CD14-positive monocyte (primary cell): ENCODE measurements around the gene GLP2R. TPM values are rescaled to one million over a fixed set of nuclear protein-coding genes. Genes with fewer than 3 reads are reported as not detected.

Experiments used
- DNase-seq, 3 donors: peaks; one replicate each; pipeline ENCODE4 v3.0.0-alpha.2; 2011 to 2022
- H2AFZ ChIP-seq: 2 replicates; pipeline ENCODE4 v1.6.0; 2012; ENCODE audit warnings: mild to moderate bottlenecking, low read depth, low read length, inconsistent platforms; ENCODE audit not compliant: insufficient read depth, poor library complexity, severe bottlenecking
- H3K27ac ChIP-seq, 2 donors: 1 replicate in 1 of 2; 2 replicates in 1 of 2; pipeline ENCODE4 v1.5.1; 2012 to 2013; ENCODE audit warnings: low read length in 2 of 2, control low read depth in 1 of 2, inconsistent platforms in 1 of 2, low read depth in 1 of 2, mild to moderate bottlenecking in 1 of 2
- H3K27me3 ChIP-seq, 2 donors: one replicate each; pipeline versions ENCODE4 v1.6.0 to v1.6.1; 2011 to 2013; ENCODE audit warnings: low read length in 2 of 2; ENCODE audit not compliant: control insufficient read depth in 2 of 2, insufficient read depth in 2 of 2
- H3K36me3 ChIP-seq, 2 donors: replicated peaks in 1 of 2; 1 replicate in 1 of 2; 2 replicates in 1 of 2; pipeline versions ENCODE4 v1.5.1 to v1.6.1; 2012 to 2013; ENCODE audit warnings: low read length in 2 of 2, control low read depth in 1 of 2, inconsistent platforms in 1 of 2, mild to moderate bottlenecking in 1 of 2; ENCODE audit not compliant: insufficient read depth in 2 of 2, control insufficient read depth in 1 of 2
- H3K4me1 ChIP-seq, 2 donors: 1 replicate in 1 of 2; 2 replicates in 1 of 2; pipeline versions ENCODE4 v1.5.1 to v1.6.1; 2012 to 2013; ENCODE audit warnings: low read length in 2 of 2, control low read depth in 1 of 2, inconsistent platforms in 1 of 2, mild to moderate bottlenecking in 1 of 2, moderate library complexity in 1 of 2; ENCODE audit not compliant: insufficient read depth in 2 of 2, control insufficient read depth in 1 of 2
- H3K4me2 ChIP-seq: replicated peaks from 2 replicates; pipeline ENCODE3; 2012; ENCODE audit warnings: low read length, moderate library complexity, mild to moderate bottlenecking; ENCODE audit not compliant: poor library complexity, severe bottlenecking; ENCODE audit errors: extremely low read depth
- H3K4me3 ChIP-seq, 3 experiments: fragments of 200-600 bp in 1 of 3; sonication (generic) in 1 of 3; replicated peaks in 1 of 3; 1 replicate in 2 of 3; 2 replicates in 1 of 3; pipeline ENCODE4 v1.5.1; 2011 to 2013; ENCODE audit warnings: low read length in 3 of 3, mild to moderate bottlenecking in 3 of 3, control low read depth in 2 of 3, low read depth in 2 of 3, inconsistent platforms in 1 of 3, moderate library complexity in 1 of 3
- H3K79me2 ChIP-seq: 2 replicates; pipeline ENCODE4 v1.6.0; 2012; ENCODE audit warnings: mild to moderate bottlenecking, control low read depth, inconsistent platforms, low read length, moderate library complexity; ENCODE audit not compliant: insufficient read depth
- H3K9ac ChIP-seq: 2 replicates; pipeline ENCODE4 v1.6.0; 2017; ENCODE audit warnings: low read length, mild to moderate bottlenecking; ENCODE audit not compliant: insufficient read depth, poor library complexity, severe bottlenecking
- H3K9me3 ChIP-seq, 2 donors: replicated peaks in 1 of 2; 1 replicate in 1 of 2; 2 replicates in 1 of 2; pipeline versions ENCODE4 v1.5.1 to v1.6.1; 2012 to 2013; ENCODE audit warnings: low read length in 2 of 2, control low read depth in 1 of 2; ENCODE audit not compliant: control insufficient read depth in 1 of 2, insufficient read depth in 1 of 2
- H4K20me1 ChIP-seq: 2 replicates; pipeline ENCODE4 v1.6.0; 2012; ENCODE audit warnings: mild to moderate bottlenecking, low read length, control low read depth, moderate library complexity; ENCODE audit not compliant: insufficient read depth
- H3K27ac Mint-ChIP-seq, 7 donors: one replicate each; pipeline ENCODE4 v1.8.0; 2020; ENCODE audit warnings: mild to moderate bottlenecking in 7 of 7, mixed read lengths in 7 of 7, moderate library complexity in 6 of 7, inconsistent platforms in 2 of 7
- H3K27me3 Mint-ChIP-seq, 3 donors: one replicate each; pipeline ENCODE4 v1.8.0; 2021 to 2022; ENCODE audit warnings: low read depth in 3 of 3, mild to moderate bottlenecking in 3 of 3, mixed read lengths in 3 of 3, moderate library complexity in 3 of 3, inconsistent platforms in 1 of 3
- H3K36me3 Mint-ChIP-seq, 2 donors: one replicate each; pipeline ENCODE4 v1.8.0; 2020; ENCODE audit warnings: mixed read lengths in 2 of 2, inconsistent platforms in 1 of 2, mild to moderate bottlenecking in 1 of 2
- H3K4me1 Mint-ChIP-seq: one replicate; pipeline ENCODE4 v1.8.0; 2020; ENCODE audit warnings: mild to moderate bottlenecking, mixed read lengths
- H3K4me3 Mint-ChIP-seq, 2 donors: one replicate each; pipeline ENCODE4 v1.8.0; 2020; ENCODE audit warnings: mild to moderate bottlenecking in 2 of 2, mixed read lengths in 2 of 2, moderate library complexity in 1 of 2
- H3K9me3 Mint-ChIP-seq, 7 donors: one replicate each; pipeline ENCODE4 v1.8.0; 2020 to 2022; ENCODE audit warnings: mixed read lengths in 7 of 7, mild to moderate bottlenecking in 6 of 7, moderate library complexity in 6 of 7, inconsistent platforms in 2 of 7
- CTCF ChIP-seq: fragments of 200-600 bp; IDR thresholded peaks from one replicate; pipeline ENCODE4 v1.8.0; 2022; ENCODE audit warnings: antibody characterized with exemption, mild to moderate bottlenecking
- WGBS: methylation state at CpG from one replicate; pipeline ENCODE4 v1.1.5; 2013; ENCODE audit warnings: missing lambda C conversion rate; ENCODE audit not compliant: insufficient coverage; 5-methylcytosine and 5-hydroxymethylcytosine counted together
- intact Hi-C, 2 donors: fragments of 100-400 bp; cut with micrococcal nuclease; formaldehyde crosslinking; loops; one replicate each; pipeline versions ENCODE4 v1.15.0 to v1.15.1; 2023
- polyA plus RNA-seq, 3 donors: library from polyadenylated mRNA; depleted of rRNA in 1 of 3; unstranded in 2 of 3; stranded (reverse) in 1 of 3; fragments of 300-500 nt in 2 of 3; fragments of >200 nt in 1 of 3; fragmentation: Illumina TruSeq in 2 of 3; gene quantifications; 1 replicate in 2 of 3; 2 replicates in 1 of 3; pipeline ENCODE4 v1.2.3, GENCODE V29; 2012 to 2021

GLP2R gene
- polyA plus RNA-seq, 3 donors, result not detected

- Mint-ChIP-seq H3K27ac (peak overlapping the region in 1 of 7 donors; percentile 13), H3K4me1 (no peaks in the 10 kb centered on the region), H3K4me3 (no peak overlapping the region), H3K9me3 (peaks cover 0 to 2% (median 0%) of the 10 kb centered on the region in 7 donors), H3K27me3 (no peaks in the 10 kb centered on the region), H3K36me3 (peaks cover 91 to 99% of the 10 kb centered on the region in 2 donors)
- no peaks in the 10 kb centered on the region for H3K4me1 ChIP-seq
- H4K20me1 ChIP-seq, result peaks cover 73% of the 10 kb centered on the region
- no peaks in the 10 kb centered on the region for H3K27me3 ChIP-seq
- no peaks in the 10 kb centered on the region for H3K9me3 ChIP-seq
- no peak overlapping the region for H2AFZ ChIP-seq
- no peak for TF ChIP-seq CTCF
- 97% methylated on average over 12 of the region's 13 CpGs for WGBS
- no peaks in the 10 kb centered on the region for H3K79me2 ChIP-seq
- no peak overlapping the region for H3K27ac ChIP-seq
- H3K4me2 ChIP-seq, result no peak overlapping the region
- DNase-seq, result no peak
- no peak overlapping the region for H3K4me3 ChIP-seq
- H3K36me3 ChIP-seq, result peaks cover 93 to 100% of the 10 kb centered on the region in 2 donors
- intact Hi-C loops, result no loop called here
- no peak overlapping the region for H3K9ac ChIP-seq
These were observed 91.4 kb downstream of the GLP2R start for GRCh38 chr17:9917131-9917530.

- intact Hi-C loops, result no loop called here
- no peak for TF ChIP-seq CTCF
- DNase-seq, result no peak
- no peak overlapping the region for H2AFZ ChIP-seq
- 98% methylated on average over 19 of the region's 19 CpGs for WGBS
- H3K4me1 Mint-ChIP-seq, result no peaks in the 10 kb centered on the region
- no peak overlapping the region for H3K4me2 ChIP-seq
- H3K9me3 ChIP-seq, result no peaks in the 10 kb centered on the region
- peaks cover 93 to 100% of the 10 kb centered on the region in 2 donors for H3K36me3 ChIP-seq
- H3K27ac ChIP-seq, result no peak overlapping the region
- H3K4me3 ChIP-seq, result no peak overlapping the region
- H3K4me3 Mint-ChIP-seq, result no peak overlapping the region
- H3K9ac ChIP-seq, result no peak overlapping the region
- no peaks in the 10 kb centered on the region for H3K79me2 ChIP-seq
- no peaks in the 10 kb centered on the region for H3K27me3 Mint-ChIP-seq
- H3K36me3 Mint-ChIP-seq, result peaks cover 91 to 99% of the 10 kb centered on the region in 2 donors
- no peaks in the 10 kb centered on the region for H3K4me1 ChIP-seq
- peaks cover 70% of the 10 kb centered on the region for H4K20me1 ChIP-seq
- H3K9me3 Mint-ChIP-seq, result peaks cover 0 to 2% (median 0%) of the 10 kb centered on the region in 7 donors
- peak overlapping the region in 3 of 7 donors; percentile 28 to 66 (median 65) for H3K27ac Mint-ChIP-seq
- H3K27me3 ChIP-seq, result no peaks in the 10 kb centered on the region
These were observed 92.1 kb downstream of the GLP2R start for GRCh38 chr17:9917801-9918200.
